ENCODE results near the gene ZNF346. TPM values are rescaled to one million over a fixed set of nuclear protein-coding genes. Genes with fewer than 3 reads are reported as not detected.

The ZNF346 gene
- total and polyA plus RNA-seq, 4 donors = 6.6 to 31.5 (median 9.6) TPM

DNA sequence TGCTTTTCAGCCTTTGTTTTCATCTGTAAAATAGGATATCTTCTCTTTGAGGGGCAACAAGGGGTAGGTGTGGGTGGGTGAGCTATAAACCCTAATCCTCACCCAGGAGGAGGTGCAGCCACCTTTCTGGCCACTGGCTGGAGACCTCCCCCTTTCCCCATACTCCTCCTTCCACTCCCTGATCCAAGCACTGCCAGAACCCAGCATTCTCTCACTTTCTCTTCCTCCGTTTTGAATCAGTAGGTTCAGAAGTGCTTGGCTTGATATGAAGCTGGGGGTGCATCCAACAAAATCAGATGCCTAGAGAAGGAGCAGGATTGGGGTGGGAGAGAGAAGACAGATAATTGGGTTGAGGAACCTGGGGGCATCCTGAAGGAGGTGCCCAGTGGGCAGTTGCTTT lies 104.3 kb downstream of the ZNF346 start:
- no peaks in the 10 kb centered on the region for H3K4me1 ChIP-seq (ENCODE audit: control insufficient read depth in 5 of 5, insufficient read depth in 5 of 5, low read length in 5 of 5)
- no peaks in the 10 kb centered on the region for H3K9me3 ChIP-seq (ENCODE audit: control insufficient read depth in 4 of 4, insufficient read depth in 3 of 4, low read length in 3 of 4)
- 86 to 95% methylated on average over 1 of the region's 1 CpG for WGBS, 2 donors
- no peak overlapping the region for H3K27ac ChIP-seq (ENCODE audit: low read depth in 1 of 2, low read length in 1 of 2)
- no peak for ATAC-seq (ENCODE audit: insufficient read depth, low FRiP score)
- H3K4me3 ChIP-seq = no peak overlapping the region
- no peak overlapping the region for H3K9ac ChIP-seq (ENCODE audit: insufficient read depth in 1 of 2, low read length in 2 of 2)
- H3K36me3 ChIP-seq (ENCODE audit: control insufficient read depth in 4 of 4, insufficient read depth in 4 of 4, low read length in 4 of 4) = no peaks in the 10 kb centered on the region
- DNase-seq = no peak
- TF ChIP-seq, protein P1, sequence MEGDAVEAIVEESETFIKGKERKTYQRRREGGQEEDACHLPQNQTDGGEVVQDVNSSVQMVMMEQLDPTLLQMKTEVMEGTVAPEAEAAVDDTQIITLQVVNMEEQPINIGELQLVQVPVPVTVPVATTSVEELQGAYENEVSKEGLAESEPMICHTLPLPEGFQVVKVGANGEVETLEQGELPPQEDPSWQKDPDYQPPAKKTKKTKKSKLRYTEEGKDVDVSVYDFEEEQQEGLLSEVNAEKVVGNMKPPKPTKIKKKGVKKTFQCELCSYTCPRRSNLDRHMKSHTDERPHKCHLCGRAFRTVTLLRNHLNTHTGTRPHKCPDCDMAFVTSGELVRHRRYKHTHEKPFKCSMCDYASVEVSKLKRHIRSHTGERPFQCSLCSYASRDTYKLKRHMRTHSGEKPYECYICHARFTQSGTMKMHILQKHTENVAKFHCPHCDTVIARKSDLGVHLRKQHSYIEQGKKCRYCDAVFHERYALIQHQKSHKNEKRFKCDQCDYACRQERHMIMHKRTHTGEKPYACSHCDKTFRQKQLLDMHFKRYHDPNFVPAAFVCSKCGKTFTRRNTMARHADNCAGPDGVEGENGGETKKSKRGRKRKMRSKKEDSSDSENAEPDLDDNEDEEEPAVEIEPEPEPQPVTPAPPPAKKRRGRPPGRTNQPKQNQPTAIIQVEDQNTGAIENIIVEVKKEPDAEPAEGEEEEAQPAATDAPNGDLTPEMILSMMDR (IDR thresholded peaks at IDR 0.05; ENCODE audit: control extremely low read depth, extremely low read depth) = no peak
- no peaks in the 10 kb centered on the region for H3K27me3 ChIP-seq (ENCODE audit: control insufficient read depth in 3 of 3, insufficient read depth in 3 of 3, low read length in 2 of 3)

DNA sequence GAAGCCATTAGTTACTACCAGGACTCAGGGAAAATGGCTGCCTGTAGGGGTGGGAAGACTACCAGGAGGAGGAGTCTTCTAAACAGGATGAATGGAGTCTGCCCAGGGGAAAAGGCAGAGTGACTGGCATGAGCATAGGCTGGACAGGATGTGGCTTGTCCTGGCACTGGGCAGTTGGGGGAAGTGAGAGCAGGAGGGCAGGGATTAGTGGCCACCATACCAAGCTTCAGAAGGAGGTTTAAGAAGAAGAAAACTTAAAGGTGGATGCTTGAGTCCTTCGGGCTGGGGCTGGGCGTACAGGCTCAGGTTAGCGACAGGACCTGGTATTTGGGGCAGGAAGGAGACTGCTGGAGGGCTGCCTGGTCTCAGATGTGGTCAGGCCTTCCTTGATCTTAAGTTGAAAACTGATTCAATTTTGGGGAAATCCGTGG lies 106.1 kb downstream of the ZNF346 start:
- ATAC-seq (ENCODE audit: insufficient read depth, low FRiP score) (no peak), DNase-seq (no peak)
- Histone ChIP-seq H3K27me3 (ENCODE audit: control insufficient read depth in 3 of 3, insufficient read depth in 3 of 3, low read length in 2 of 3) (no peaks in the 10 kb centered on the region), H3K9me3 (ENCODE audit: control insufficient read depth in 4 of 4, insufficient read depth in 3 of 4, low read length in 3 of 4) (no peaks in the 10 kb centered on the region), H3K36me3 (ENCODE audit: control insufficient read depth in 4 of 4, insufficient read depth in 4 of 4, low read length in 4 of 4) (no peaks in the 10 kb centered on the region), H3K4me3 (no peak overlapping the region), H3K9ac (ENCODE audit: insufficient read depth in 1 of 2, low read length in 2 of 2) (no peak overlapping the region), H3K27ac (ENCODE audit: low read depth in 1 of 2, low read length in 1 of 2) (no peak overlapping the region), H3K4me1 (ENCODE audit: control insufficient read depth in 5 of 5, insufficient read depth in 5 of 5, low read length in 5 of 5) (peaks cover 0 to 6% (median 0%) of the 10 kb centered on the region in 5 donors)
- WGBS, 2 donors = 70 to 77% methylated on average over 4 of the region's 4 CpGs
- TF ChIP-seq, protein P1 (IDR thresholded peaks at IDR 0.05; ENCODE audit: control extremely low read depth, extremely low read depth) = no peak

DNA sequence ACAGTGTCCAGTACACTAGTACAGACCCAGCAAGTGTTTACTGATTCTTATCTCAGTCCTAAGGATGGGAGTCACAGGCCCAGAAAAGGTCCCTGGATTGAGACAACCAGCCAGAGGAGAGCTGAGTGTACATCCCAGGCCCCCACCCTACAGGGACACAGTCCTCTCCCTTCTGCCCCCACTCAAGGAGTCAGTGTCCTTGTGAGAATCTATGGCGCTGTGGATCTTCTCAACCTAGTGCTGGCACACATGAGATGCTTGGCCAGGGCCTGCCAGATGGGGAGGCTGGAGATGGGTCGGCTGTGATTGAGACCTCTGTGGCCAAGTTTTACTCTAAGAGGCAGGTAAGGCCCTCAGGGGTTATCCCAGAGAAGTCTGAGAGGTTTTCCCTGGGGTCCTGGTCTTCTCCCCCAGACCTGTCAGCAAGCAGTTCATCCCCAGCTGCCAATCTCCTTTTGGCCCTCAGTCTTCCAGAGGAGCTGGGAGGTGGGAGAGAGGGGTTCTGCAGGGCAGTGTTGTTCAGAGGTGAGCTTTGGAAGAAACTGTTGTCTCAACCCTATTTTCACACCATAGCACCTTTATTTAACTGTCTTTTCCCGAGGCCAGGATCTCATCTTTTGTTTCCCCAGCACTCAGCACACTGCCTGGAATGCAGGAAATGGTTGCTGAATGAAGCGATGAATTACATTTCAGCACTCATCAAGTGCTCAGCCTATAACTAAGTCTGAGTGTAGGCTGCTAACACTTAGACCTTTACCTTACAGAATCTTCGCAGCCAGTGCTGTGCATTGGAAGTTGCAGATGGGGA lies 107.9 kb downstream of the ZNF346 start:
- H3K4me1 ChIP-seq (ENCODE audit: control insufficient read depth in 5 of 5, insufficient read depth in 5 of 5, low read length in 5 of 5) = peaks cover 8 to 14% (median 8%) of the 10 kb centered on the region in 5 donors

More for the DNA sequence above, 107.9 kb downstream of the ZNF346 start:
- WGBS, 2 donors = 70 to 86% methylated on average over 5 of the region's 5 CpGs
- Histone ChIP-seq H3K4me3 (no peak overlapping the region), H3K36me3 (ENCODE audit: control insufficient read depth in 4 of 4, insufficient read depth in 4 of 4, low read length in 4 of 4) (peaks cover 0 to 5% (median 4%) of the 10 kb centered on the region in 4 donors), H3K9me3 (ENCODE audit: control insufficient read depth in 4 of 4, insufficient read depth in 3 of 4, low read length in 3 of 4) (no peaks in the 10 kb centered on the region), H3K9ac (ENCODE audit: insufficient read depth in 1 of 2, low read length in 2 of 2) (no peak overlapping the region), H3K27ac (ENCODE audit: low read depth in 1 of 2, low read length in 1 of 2) (peak overlapping the region in 1 of 2 donors; percentile 11), H3K27me3 (ENCODE audit: control insufficient read depth in 3 of 3, insufficient read depth in 3 of 3, low read length in 2 of 3) (no peaks in the 10 kb centered on the region)
- DNase-seq (no peak), ATAC-seq (ENCODE audit: insufficient read depth, low FRiP score) (no peak)
- TF ChIP-seq, protein P1 (IDR thresholded peaks at IDR 0.05; ENCODE audit: control extremely low read depth, extremely low read depth) = no peak

Other genes starting within 250 kb of the ZNF346 start
- gene UNC5A, start 212.1 kb upstream of the ZNF346 start, total RNA-seq = under 1 TPM; 0.14 to 0.40 TPM
- under 1 TPM; 0.08 to 0.11 TPM for gene UNC5A, start 212.1 kb upstream of the ZNF346 start, polyA plus RNA-seq
- gene HK3, start 123.3 kb upstream of the ZNF346 start, total RNA-seq = 100 to 1,000 TPM in 1 of 2 donors, 1 to 10 TPM in 1; 9.2 to 111 TPM
- gene HK3, start 123.3 kb upstream of the ZNF346 start, polyA plus RNA-seq = 100 to 1,000 TPM in 1 of 2 donors, 10 to 100 TPM in 1; 56.1 to 260 TPM
- gene UIMC1, start 15.9 kb upstream of the ZNF346 start, total RNA-seq = 10 to 100 TPM; 33.9 to 50.8 TPM
- 10 to 100 TPM; 21.6 to 21.9 TPM for gene UIMC1, start 15.9 kb upstream of the ZNF346 start, polyA plus RNA-seq
- gene FGFR4, start 64.2 kb downstream of the ZNF346 start, total RNA-seq = 100 to 1,000 TPM in 1 of 2 donors, 10 to 100 TPM in 1; 52.0 to 106 TPM
- 10 to 100 TPM; 20.9 to 35.7 TPM for gene FGFR4, start 64.2 kb downstream of the ZNF346 start, polyA plus RNA-seq
- 10 to 100 TPM; 74.3 to 81.7 TPM for gene NSD1, start 111.1 kb downstream of the ZNF346 start, total RNA-seq
- gene NSD1, start 111.1 kb downstream of the ZNF346 start, polyA plus RNA-seq = 10 to 100 TPM in 1 of 2 donors, 1 to 10 TPM in 1; 8.0 to 12.1 TPM

All from lung (tissue), 12 donors.